ENCODE results near the gene GTF2H1. TPM values are rescaled to one million over a fixed set of nuclear protein-coding genes. Genes with fewer than 3 reads are reported as not detected.
"Not testable (repeated sequence)": the region's sequence is repeated elsewhere in the genome, so short reads cannot be mapped to it uniquely, and the experiment has no call there.

GTF2H1 gene
- total RNA-seq, 1 donor from 2014 or later = 60.3 TPM

DNA sequence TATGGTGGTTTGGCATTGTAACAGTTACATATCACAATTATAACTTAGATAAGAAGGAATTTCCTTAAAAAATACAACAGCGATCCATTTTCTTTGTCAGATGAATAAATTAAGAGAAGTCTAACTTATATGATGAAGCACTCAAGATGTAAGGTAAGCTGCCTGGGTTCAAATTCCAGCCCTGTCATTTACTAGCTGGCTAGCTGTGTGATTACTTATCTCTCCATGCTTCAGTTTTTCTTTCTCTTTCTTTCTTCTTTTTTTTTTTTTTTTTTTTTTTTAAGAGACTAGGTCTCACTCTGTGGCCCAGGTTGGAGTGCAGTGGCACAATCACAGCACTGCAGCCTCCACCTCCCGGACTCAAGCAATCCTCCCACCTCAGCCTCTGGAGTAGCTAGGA, 49.8 kb downstream of the GTF2H1 start:
- intact Hi-C loops (cut with micrococcal nuclease) = no loop called here

DNA sequence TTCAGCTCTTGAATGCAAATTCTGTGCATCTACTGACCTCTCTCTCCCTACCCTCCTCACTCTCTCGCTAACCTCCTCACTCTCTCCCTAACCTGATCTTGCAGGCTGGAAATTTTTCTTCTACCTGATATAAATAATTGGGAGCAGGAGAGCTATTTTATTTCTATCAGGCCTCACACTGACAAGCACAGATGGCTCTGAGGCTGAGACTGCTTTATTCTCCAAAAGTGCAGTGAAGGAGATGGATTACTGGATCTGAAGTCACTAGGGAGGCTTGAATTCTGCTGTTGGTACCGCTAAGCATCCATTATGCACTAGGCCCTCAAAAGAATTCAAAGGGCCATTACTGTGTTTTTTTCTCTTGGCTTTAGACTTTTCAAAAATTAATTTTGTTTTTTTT, 52.6 kb downstream of the GTF2H1 start:
- intact Hi-C loops (cut with micrococcal nuclease) = no loop called here

DNA sequence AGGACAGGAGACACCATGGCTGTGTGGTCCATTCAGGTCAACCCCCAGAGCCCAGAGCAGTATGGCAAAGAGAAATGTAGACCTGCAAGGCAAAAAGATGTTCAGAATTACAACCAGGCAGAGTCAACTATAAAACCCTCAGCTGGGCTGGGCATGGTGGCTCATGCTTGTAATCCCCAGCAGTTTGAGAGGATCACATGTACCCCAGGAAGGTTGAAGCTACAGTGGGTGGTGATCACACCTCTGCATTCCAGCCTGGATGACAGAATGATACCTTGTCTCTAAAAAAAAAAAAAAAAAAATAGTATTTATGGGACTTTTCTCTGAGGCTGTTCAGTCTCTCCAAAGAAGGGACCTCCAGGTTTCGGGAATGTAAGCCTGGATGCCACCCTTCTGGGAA, 53.6 kb downstream of the GTF2H1 start:
- intact Hi-C loops (cut with micrococcal nuclease) = no loop called here

DNA sequence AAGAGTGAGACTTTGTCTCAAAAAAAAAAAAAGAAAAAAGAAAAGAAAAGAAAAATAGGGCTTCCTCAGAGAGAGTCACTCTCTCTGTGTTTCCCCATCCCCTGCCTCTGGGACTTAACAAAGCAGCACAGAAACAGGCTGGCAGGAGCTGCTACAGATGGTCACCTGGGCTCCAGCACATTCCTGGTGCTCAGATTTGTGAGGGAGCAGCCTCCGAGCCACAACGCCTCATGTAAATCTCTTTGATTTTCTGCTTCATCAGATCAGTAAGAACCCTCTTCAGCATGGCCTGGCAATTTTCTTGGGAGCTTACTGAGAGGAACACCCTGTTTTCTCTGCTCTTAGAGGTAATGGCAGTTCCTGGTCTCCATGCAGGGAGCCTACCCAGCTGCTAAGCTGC, 56.8 kb downstream of the GTF2H1 start:
- intact Hi-C loops (cut with micrococcal nuclease) = no loop called here

DNA sequence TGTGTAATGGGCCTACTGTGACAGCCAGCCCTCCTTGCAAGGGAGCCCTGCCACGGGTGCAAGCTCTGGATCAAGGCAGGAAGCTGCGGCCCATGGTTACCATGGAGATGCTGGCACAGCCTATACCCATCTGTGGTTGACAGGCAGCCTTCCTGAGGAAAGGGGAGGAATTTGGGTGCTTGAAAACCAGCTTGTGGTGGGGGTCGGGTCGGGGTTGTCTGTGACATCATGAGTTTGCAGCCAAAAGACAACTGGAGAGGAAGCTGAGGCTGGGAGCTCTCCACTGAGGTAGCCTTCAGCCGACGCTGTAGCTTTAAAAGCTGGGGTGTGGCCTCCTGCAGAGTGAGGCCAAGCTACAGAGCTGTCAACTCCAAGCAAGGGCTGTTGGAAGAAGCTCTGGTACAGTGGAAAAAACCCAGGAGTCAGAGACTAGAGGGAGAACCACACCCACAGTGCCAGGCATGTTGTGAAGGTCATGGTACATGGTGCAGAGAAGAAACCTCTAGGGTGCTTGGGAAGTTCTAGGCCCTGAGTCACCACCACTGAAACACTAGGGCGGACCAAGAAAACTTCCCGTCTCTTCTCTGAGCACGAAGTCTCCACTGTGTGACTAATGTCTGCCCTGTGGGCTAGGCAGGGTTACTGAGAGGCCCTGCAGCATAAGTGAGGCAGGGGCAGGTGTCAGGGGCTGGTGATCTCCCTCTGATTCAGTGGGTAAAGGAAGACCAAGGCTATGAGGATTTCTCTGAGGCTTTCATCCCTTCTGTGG, 61.2 kb downstream of the GTF2H1 start:
- intact Hi-C loops (cut with micrococcal nuclease) = loop anchor here (1.0 kb wide), 2 partner anchors 11 to 61 kb away; partner anchors contain the start of genes GTF2H1, HPS5 and LDHA

DNA sequence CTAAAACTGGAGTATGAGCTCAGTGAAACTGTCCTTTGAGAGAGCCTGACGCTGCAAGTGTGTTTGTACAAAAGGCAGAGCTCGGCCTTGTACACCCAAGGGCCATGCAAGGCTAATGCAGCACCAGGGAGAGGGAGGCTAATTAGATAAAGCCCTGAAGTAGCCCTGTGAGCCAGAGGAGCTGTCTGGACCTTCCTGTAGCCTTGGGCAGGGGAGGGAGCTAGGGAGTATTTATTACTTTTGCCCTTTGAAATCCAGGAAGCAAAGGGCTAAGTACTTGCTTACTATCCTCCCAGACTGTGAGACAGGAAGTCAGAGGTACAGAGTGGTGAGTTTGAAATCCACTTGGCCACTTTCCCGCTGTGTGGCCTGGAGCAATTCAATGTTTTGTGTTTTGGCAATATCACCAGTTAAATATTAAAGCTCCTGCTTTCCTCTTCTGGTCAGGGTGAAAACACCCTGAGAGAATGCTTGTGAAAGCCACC, 61.8 kb downstream of the GTF2H1 start:
- intact Hi-C loops (cut with micrococcal nuclease) = no loop called here

- intact Hi-C loops (cut with micrococcal nuclease) = loop anchor here (5.0 kb wide), 2 partner anchors 227 to 852 kb away; partner anchors contain the start of gene E2F8
Measured at GRCh38 chr11:18390088-18390487, 67.7 kb downstream of the GTF2H1 start.

DNA sequence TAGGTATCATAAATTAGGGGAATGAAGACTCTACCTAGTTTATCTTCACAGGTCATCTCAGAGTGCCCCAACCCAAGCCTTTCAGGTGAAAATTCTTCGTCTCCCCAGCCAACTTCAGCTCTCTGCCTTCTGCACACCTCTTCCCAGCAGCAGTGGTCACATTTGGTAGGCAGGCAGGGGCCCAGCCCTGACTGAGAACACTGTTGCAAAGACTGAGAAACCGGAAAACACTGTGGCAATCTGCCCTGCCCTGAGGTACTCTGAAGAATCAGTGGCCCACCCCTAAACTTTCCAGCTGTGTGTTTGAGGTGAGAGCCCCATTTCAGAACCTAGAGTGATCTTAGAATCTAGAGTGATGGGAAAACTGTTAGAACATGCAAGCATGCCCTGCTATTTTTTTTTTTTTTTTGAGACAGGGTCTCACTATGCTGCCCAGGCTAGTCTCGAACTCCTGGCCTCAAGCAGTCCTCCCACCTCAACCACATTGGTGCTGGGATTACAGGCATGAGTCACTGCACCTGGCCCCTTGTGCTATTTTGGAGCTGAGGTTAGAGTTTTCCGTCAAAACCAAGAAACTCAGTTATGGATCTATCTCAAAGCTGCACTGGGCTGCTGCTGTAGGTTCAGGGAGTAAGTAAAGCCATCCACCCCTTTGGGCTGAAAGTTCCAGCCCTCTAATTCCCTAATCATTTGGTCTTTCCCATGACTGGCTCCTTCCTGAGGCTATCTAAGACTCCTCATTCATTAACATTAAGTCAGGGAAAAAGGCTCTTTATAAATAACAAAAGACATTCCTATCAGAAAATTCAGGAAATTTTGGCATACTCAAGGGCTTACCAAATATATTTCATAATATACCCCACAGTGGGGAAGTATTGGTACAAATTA, 70.3 kb downstream of the GTF2H1 start:
- intact Hi-C loops (cut with micrococcal nuclease) = loop anchor here (5.0 kb wide), 2 partner anchors 225 to 850 kb away; partner anchors contain the start of gene E2F8

- intact Hi-C loops (cut with micrococcal nuclease) = loop anchor here (1.0 to 5.0 kb wide), 6 partner anchors 10 to 849 kb away; partner anchors contain the start of genes E2F8, GTF2H1, HPS5 and SERGEF
Measured at GRCh38 chr11:18393581-18394274, 71.4 kb downstream of the GTF2H1 start.

DNA sequence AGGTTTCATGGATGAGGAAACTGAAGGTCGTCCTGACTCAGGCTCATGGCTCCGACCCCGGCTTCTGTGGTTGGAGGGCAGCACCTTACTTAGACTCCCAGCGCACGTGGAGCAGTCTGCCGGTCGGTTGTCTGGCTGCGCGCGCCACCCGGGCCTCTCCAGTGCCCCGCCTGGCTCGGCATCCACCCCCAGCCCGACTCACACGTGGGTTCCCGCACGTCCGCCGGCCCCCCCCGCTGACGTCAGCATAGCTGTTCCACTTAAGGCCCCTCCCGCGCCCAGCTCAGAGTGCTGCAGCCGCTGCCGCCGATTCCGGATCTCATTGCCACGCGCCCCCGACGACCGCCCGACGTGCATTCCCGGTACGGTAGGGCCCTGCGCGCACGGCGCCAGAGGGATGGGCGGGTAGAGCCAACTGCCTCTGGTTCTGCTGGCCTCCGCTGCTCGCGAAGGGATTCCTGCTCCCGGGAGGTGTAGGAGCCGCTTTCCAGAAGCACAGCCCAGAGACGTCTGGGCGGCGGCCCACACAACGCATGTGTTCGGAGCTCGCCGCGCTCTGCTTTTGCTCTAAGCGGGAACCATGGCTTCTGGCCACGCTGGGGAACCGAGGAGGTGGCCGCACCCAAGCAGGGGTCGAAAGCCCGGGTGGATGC, 72.0 kb downstream of the GTF2H1 start, which contains the start of gene LDHA:
Gene LDHA (plus strand): TSS at position 289 of the 653 bp plus-strand sequence. CDS start 2,280 bp downstream, outside the sequence.
- intact Hi-C loops (cut with micrococcal nuclease) = loop anchor here (1.0 to 5.0 kb wide), 6 partner anchors 11 to 848 kb away; partner anchors contain the start of genes E2F8, GTF2H1, HPS5 and SERGEF

DNA sequence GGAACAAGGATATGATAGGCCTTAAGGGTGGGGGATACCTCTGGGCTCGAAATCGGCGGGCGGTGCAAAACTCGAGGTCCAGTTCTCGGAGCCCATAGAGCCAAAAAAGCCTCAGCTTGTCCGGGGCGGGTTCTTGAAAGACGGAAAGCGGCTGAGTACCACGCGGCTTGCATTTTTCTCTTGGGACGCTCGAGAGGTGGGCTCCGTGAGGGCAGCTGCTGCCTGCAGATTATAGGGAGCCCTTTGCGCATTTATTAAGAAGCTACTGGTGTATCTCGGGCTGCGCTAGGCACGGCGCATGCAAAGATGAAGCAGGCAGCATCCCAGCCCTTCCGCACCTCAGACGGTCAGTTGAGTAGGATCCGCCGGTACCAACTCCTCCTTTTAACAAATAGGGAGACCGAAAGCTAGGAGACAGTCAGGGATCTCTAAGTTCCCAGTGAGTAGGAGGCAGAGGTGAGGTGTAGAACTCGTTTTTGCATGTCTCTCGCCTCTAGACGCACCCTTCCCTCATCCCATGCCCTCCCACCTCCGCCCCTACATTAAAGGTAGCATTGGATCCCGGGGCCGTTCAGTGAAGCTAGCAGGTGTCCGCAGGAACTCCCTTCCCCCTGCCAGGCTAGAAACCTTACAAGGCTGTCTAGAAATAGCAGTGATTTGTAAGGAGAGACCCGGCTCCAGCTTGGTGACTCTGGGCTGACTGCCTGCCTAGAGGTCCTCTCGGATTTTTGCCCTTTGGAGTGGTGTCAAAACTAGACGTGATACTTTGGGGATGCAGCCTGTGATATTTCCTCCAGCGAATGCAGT, 72.8 kb downstream of the GTF2H1 start:
- intact Hi-C loops (cut with micrococcal nuclease) = loop anchor here (1.0 to 5.0 kb wide), 7 partner anchors 12 to 847 kb away; partner anchors contain the start of genes E2F8, GTF2H1, HPS5 and SAAL1

DNA sequence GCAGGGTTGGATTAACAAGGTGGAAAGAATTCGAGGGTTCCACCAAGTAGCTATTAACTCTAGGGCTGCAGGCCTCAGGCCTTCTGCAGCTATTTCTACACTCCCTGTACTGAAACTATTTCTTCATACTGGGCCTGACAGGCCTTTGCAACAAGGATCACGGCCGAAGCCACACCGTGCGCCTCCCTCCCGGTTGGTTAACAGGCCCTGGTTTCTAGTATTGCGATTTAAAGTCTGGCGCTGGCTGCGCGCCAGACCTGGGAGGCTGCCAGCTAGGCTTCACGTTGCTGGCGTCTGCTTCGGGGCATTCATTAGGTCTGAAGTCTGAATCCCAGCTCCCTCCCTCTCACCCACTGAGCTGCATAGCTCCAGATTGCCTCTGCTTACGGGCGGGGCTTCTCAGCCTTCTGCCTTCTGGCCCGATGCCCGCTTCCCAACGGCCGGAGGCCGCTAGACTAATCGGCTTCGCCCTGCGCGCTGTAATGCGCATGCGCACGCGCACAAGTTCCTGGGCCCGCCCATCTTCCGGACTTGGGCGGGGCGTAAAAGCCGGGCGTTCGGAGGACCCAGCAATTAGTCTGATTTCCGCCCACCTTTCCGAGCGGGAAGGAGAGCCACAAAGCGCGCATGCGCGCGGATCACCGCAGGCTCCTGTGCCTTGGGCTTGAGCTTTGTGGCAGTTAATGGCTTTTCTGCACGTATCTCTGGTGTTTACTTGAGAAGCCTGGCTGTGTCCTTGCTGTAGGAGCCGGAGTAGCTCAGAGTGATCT, 73.6 kb downstream of the GTF2H1 start:
- intact Hi-C loops (cut with micrococcal nuclease) = loop anchor here (1.0 to 5.0 kb wide), 5 partner anchors 12 to 289 kb away; partner anchors contain the start of genes SAAL1, SPTY2D1 and TSG101

GRCh38 chr11:18397921-18398320, 75.6 kb downstream of the GTF2H1 start:
- intact Hi-C loops (cut with micrococcal nuclease) = loop anchor here (5.0 kb wide), 1 partner anchor 291 kb away; the partner anchor contains the start of gene SAAL1

- intact Hi-C loops (cut with micrococcal nuclease) = not testable (repeated sequence)
Measured at GRCh38 chr11:18401077-18401476, 78.7 kb downstream of the GTF2H1 start.

DNA sequence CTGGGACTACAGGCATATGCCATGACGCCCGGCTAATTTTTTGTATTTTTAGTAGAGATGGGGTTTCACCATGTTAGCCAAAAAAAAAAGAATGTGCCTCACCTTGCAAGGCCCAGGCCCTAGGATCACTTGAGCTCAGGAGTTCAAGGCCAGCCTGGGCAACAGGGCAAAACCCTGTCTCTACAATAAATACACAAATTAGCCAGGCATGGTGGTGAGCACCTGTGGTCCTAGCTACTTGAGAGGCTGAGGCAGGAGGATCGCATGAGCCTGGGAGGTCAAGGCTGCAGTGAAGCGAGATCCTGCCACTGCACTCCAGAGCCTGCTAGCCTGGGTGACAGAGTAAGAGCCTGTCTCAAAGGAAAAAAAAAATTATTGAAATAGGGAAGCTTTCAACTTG, 81.7 kb downstream of the GTF2H1 start:
- intact Hi-C loops (cut with micrococcal nuclease) = no loop called here

GRCh38 chr11:18407400-18407799, 85.0 kb downstream of the GTF2H1 start:
- intact Hi-C loops (cut with micrococcal nuclease) = not testable (repeated sequence)

- intact Hi-C loops (cut with micrococcal nuclease) = loop anchor here (1.0 kb wide), 1 partner anchor 12 kb away; no protein-coding TSS in a partner anchor
Measured at GRCh38 chr11:18408558-18409291, 86.4 kb downstream of the GTF2H1 start.

DNA sequence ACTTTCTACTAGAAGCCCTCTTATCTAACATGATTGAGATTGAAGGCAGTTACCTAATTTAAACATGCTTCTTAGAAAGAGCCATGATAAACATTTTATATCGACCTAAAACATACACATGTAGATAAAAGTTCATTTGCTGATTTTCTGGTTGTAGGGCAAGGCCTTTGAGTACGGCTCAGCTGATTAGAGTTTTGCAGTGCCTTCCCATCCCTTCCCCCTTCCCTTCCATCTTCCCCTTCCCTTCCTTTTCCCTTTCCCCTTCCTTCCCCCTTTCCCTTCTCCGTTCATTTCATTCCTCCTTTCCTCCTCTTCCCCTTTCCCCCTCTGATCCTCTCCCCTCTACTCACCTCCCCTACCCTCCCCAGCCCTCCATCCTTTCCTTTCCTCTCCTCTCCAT, 94.1 kb downstream of the GTF2H1 start:
- intact Hi-C loops (cut with micrococcal nuclease) = no loop called here

Data from T-helper 2 cell treated with Interferon-gamma antibody and Interleukin-4, amounts not matched to agents 100 ng/mL and 5 ng/mL, for 36 hours (primary cell).